HG02870 (cell line): ENCODE data around the gene DBH.

Source experiments
- ATAC-seq: cut with Tn5 transposase; IDR thresholded peaks from one replicate; pipeline ENCODE4 v1.9.1; 2021; ENCODE audit warnings: mild to moderate bottlenecking, moderate library complexity; ENCODE audit not compliant: unreplicated experiment

The DBH gene

DNA sequence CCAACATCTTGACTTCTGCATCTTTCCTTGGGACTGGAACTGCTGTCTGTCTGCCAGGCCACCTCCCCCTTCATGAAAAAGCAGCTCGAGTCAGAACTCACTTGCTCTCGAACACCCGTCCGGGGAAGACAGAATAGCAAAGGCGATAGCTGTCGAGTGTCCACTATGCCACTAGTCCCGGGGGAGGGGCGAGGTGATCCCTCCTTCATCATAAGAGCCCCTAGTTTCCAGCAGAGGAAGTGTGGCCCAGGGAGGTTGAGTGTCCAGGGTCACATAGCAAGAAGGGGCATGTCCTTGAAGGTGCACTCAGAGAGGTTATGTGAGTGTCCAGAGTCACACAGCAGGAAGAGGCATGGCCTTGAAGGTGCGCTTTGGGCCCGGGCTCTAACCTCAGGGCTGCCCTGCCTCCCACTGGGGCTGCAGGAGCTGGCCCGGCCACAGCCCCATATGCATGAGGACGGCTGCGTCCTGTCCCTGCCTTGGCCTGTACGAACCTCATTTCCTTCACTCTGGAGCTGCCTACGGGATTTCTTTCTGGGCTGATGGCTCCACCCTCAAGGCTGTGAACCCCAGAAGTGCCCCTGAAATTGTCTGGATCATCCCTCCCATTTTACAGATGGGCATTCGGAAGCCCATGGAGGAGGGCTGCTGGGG lies 6.7 kb downstream of the DBH start:
- no peak for ATAC-seq

DNA sequence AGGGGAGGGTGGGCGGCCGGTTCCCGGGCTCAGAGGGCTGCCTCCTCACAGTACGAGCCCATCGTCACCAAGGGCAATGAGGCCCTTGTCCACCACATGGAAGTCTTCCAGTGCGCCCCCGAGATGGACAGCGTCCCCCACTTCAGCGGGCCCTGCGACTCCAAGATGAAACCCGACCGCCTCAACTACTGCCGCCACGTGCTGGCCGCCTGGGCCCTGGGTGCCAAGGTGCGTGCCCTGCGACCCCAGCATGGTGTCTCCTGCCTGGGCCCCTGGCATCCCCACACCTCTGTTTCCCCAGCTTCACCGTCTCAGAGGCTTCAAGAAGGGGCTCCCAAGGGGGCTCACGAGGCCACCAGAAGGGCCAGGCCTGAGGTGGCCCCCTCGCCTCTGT lies 7.2 kb downstream of the DBH start:
- ATAC-seq, result no peak

DNA sequence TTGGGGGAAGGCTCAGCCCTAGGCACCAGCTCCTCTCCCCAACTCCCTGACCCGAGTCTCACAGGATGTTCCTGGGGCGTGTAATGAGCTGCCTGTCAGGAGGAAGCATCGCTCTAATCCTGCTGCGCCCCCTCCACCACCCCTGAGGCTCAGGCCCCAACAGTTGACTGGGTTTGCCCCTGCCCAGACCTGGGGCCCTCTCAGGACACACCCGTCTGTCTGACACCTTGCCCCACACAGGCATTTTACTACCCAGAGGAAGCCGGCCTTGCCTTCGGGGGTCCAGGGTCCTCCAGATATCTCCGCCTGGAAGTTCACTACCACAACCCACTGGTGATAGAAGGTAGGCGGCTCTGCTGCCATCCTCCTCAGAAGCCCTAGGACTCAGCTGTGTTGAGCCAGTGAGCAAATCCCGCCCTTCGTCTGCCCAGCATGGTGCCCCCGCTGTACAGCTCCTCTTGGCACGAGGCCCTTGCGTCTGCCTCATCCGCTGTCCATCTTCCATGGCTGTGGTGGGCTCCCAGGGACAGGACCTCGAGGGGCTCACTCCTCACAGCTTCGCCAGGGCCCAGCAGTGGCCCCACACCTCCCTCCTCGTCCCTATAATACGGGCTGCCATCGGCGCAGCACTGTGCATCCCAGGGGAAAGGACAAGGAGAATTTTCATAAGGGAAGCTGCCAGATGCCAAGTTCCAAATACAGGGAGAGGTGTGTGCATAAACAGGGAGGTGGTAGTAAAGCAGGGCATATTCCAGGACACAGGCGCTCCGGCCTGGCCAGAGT lies 8.0 kb downstream of the DBH start:
- ATAC-seq, result no peak

DNA sequence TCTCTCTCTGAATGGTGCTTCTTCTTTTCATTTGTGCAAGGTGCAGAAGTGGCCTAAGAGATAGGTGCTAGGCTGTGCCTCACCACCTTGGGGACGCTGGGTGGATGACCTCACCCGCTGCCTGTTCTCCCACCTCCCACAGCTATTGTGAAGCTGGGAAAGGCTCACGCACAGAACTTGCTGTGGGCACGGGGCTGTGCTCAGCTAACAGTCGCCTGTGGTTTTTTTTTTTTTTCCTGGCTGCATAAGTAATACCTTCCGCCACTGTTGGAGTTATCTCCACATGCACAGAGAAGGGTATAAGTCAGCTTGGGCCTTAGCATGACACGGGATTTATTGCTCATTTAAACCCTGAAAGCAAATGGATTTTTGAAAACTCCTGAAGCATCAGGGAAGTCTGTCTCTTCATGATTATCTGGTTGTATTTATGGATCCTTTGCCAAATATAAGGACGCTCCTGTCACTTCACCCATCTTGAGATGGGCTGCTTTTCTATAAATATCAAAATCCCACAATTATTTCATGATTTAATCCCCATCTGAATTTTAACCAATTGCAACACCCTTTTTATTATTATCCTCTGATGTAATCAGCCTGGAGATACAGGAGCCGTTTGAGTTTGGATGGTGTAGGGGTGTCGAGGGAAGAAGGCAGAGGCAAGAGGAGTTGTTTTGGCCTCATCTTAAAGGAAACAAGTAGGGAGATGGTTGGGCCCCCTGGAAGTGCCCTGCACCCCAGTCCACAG lies 9.0 kb downstream of the DBH start:
- ATAC-seq, result no peak

DNA sequence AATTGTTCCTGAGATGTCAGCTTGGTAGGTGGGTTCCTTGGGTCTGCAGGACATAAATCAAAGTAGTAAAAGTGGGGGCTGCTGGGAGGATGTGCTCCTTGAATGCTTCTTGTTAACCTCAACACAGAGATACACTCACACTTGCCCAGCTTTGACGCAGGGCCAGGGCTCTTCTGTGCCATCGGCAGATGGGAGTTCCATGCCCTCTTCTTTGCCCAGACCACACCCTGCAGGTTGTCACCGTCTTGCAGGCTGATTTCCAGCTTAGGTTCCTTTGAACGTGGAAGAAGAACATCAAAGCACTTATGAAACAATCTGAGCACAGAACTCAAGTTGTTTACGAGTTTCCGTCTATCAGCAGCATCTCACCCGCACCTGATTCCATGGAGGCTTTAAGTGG lies 11.0 kb downstream of the DBH start:
- ATAC-seq, result no peak

DNA sequence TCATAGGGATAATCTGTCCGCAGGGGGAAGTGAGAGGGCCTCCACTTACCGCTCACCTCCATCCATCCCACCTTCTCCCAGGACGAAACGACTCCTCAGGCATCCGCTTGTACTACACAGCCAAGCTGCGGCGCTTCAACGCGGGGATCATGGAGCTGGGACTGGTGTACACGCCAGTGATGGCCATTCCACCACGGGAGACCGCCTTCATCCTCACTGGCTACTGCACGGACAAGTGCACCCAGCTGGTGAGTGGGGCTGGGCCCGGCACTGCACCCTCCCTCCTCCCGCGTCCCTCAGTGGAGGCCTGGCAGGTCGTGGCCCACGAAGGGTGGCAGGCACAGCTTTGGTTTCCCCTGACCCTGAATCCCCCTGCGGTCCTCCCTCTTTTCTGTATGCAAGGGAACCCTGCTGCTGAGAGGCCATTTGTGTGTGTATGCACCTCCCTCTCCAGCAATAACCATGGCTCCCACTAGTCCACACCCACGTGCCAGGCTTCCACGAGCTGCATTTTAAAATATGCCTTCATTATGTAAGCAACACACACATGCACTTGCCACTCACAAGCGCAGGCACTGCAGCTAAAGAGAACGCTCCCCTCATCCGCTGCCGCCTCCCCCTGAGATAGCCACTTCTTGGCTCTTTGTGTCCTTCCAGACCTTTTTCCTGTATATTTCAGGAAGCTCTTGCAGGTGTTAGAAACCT lies 11.8 kb downstream of the DBH start:
- ATAC-seq, result no peak

DNA sequence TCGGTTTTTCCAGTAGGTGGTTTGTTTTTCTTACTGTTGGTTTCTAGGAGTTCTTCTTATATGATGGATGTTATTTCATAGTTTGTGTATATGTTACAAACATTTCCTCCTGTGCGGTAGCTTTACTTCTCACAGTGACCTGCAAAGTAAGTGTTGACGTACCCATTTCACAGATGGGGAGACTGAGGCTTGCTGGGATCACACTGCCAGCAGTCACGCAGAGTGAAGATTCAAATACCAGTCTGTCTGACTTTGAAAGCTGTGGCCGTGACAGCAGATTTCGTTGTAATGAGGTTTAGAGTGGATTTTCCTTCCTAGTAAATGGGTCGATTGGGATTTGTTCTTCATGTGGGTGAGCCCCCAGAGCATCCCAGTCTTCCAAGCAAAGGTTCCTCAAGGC lies 13.0 kb downstream of the DBH start:
- ATAC-seq, result no peak

DNA sequence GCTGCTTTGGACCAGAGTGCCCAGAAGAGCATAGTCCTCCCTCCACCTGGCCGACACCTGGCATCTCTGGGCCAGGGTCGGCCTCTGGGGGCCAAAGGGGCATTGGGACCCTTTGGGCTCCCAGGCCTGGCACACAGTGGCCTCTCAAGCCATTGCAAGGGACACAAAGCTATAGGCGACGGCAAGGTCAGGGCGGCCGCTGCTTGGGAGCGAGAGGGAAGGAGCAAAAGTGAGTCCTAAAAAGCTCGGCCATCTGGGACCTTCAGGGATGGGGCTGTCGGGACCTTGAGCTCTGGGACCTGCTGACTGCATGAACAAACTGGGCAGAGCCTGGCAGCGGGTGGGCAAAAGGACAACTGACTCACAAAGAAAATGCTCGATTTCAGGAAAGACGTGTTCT lies 13.9 kb downstream of the DBH start:
- no peak for ATAC-seq

DNA sequence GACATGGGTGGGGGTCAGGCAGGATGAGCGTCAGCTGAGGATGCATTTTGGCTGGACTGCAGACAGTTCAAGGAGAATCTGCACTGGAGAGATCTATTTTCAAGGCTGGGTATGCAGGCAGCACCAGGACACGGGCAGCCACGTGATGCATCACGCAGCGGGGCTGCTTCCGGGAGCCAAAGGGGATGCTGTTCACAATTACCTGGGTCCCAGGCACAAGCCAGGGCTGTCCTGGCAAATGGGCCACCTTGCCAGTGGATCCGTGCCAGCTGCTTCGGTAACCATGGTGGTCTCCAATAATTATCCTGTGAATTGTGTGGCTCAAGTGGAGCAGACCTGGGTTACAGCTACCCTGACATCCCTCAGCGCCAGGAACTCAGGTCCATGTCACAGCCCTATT lies 17.5 kb downstream of the DBH start:
- ATAC-seq, result no peak

DNA sequence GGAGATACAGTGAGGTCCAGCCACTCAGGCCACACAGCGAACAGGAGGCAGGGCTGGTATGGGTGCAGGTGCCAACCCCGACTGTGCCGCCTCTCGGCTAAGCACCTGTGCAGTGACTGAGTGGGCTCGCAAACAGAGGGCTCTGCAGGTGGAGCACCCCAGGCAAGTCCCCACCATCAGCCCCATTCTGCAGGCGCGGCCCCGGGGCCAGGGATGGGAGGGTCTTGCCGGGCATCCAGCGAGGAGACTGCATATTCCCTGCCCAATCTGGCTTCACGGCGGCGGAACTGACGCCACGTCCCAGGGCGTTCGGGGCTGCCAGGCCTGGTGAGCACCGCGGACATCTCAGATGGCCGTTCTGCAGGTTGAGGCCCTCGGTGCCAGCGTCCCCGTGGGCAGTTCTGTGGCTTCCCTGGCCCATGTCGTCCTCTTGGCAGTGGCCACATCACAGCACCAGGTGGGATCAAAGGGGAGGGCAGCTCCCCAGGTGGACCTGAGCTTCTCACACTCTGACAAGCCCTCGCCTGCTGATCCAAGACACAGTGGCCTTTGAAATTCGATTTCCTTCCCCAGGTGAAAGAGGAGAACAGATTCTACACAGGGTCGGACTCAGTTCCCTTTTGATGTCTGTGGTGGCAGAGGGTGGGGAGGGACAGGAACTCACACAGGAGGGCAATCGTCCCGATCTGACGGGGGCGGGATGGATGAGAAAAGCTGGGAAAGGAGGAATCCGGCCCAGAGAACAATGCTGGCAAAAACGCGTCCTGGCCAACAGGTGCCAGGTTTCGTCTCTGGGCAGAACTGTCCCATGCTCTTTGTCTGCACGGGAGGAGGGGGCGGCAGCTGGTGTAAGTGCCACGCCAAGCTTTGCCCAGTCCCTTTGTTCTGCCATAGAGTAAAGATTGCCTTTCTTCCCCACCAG lies 18.8 kb downstream of the DBH start:
- ATAC-seq, result no peak

DNA sequence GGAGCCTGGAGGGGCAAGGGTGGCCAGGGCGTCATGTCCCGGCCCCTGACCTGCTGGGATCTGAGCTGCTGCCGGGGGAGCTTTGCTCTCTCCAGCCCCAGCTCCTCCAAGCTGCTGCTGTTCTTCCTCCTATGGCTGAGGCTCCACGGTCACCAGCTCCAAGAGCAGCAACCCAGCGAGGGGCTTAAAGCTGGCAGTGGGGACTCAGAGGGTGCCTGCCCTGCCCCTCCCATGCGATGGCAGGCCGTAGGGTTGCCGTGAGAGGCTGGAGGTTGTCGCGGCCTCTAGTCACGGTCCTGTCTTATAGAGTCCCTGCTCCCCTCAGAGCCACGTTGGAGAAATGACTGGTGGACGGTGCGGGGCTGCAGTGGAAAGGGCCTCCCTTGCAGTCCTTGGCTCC lies 19.5 kb downstream of the DBH start:
- ATAC-seq, result no peak

DNA sequence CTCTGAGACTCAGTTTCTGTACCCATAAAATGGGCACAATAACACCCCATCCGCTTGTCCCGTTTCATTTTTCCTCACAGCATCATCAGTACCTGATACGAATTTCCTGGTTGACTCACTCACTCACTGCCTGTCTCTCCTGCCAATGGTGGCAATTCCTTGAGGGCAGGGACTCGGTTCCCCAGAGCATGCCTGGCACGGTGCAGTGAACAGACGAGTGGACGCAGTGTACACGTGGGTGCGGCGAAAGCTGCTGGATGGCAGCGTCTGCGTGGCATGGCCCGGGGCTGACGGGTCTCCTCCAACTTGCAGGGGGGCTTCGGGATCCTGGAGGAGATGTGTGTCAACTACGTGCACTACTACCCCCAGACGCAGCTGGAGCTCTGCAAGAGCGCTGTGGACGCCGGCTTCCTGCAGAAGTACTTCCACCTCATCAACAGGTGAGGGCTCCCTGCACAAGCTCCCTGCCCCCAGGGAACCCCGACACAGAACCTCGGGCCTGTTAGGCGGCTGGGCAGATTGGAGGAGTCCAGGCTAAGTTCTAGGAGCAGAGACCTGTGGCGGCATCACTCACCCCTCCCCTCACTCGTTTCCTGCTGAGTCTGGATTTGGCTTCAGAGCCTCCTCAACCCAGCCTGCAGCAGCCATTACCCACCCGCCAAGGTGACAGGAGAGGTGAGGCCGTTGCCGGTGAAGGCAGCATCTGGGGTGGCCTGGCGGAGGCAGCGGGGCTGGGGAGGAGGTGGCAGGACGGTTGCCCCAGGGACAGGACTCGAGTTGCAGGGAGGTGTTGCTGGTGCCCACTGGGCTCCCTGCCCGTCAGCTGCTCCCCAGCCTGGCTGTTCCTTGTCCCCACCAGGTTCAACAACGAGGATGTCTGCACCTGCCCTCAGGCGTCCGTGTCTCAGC lies 20.3 kb downstream of the DBH start:
- no peak for ATAC-seq

DNA sequence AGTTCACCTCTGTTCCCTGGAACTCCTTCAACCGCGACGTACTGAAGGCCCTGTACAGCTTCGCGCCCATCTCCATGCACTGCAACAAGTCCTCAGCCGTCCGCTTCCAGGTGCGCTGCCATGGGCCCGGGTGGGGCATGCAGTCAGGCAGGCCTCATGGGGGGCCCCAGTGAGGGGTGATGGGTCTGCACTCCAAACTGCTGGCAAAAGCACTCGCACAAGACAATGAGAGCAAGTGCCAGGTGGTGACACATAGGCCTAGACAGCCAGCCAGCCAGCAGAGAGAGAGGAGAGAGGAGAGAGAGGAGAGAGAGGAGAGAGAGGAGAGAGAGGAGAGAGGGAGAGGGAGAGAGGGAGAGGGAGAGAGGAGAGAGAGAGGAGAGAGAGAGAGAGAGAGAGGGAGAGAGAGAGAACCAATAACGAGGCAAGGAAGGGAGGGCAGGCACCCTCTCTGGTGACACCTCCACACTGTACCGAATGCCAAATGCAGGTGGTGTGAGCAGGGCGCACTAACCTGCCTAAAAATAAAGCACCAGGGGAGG lies 21.0 kb downstream of the DBH start:
- no peak for ATAC-seq

DNA sequence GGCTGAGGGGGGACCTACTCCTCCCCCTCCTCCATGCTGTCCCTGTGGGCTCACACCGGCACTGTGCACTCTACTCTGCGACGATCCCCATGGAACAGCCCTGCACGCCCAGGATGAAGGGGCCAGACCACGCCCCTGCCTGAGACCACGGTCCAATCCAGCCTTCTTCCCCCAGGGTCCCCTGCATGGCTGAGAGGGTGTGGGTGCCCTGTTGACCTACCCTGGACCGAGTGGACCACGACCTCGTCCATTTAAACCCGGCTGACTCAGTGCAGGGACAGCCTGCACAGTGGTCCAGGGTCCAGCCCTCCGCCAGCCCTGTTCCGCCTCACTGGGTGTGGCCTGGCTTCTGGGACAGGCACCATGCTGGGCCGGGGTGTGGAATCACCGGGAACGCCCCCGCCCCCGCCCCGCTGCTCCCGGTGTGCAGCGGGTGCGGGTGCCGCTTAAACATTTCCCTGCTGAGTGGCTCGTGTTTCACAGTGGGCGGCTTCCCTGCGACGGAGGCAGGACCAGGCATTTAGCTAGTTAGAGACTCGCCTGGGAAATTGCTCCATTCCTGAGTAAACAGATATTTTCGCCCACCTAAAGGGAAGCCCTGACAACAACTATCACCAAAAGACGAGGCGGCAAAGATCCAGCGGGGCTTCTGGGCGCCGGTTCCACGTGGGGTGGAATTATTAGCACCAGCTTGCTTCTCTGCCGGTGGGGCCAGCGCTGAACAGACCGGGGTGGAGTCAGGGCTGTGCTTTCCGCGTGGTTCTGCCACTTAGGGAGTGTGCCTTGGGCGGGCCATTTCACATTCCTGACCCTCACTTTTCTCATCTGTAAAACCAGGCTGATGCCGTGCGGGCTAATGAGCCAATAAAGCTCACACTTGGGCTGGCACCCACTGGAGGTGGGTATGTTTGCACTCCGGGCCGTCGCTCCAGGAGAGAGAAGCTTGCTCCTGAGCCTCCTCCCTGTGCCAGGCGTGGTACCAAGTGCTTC lies 22.6 kb downstream of the DBH start:
- ATAC-seq, result no peak

DNA sequence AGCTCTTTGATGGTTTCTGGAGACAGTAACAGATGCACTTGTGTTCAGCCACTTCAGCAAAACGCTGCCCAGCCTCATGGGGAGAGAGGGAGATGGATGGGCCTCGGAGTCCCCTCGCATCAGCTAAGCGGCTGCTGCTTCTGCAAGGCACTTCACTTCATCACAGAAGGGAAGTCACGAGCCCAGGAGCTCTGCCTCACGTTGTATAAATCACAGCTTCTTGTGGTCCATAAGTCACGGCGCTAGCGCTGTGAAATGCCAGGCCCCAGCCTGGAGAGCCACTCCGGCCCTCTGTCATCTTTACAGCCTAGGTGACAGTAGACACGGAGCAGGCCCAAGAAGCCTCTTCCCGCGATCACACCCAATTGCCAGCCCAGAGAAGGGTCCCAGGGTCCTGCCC lies 23.4 kb downstream of the DBH start:
- ATAC-seq, result no peak

DNA sequence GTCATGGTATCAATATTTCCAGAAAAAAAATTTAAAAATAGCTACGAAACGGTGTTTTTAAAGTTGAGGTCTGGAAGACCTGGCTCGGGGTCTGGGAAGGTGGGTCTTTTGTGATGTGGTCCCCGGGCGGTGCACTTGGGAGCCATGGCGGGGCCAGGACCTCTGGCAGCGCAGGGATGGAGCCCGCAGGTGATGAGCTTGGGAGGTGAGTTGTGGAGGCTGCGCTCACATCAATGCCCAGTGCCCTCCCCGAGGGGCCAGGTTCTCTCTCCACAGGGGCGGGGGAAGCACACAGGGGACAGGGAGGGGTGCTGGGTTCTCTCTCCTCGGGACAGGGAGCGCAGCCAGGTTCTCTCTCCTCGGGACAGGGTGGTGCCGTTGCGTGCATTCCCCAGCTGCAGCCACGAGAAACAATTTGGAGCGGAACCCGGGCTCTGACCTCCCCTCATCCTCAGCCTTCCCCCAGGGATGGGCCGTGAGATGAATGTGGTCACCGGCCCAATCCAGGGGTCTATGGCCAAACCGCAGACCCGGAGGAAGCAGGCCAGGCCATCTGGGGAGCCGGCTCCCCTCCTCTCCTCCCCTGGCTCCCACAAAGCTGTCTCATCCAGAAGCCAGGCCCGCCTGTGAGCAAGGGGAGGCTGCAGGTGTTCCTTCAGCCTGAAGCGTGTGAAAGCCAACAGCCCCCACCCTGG lies 25.8 kb downstream of the DBH start:
- no peak for ATAC-seq
